ENCODE measurements around the gene RHOH.

GRCh38 chr4:40185830-40186664 lies 10.8 kb upstream of the RHOH start:
- TF ChIP-seq TOX (CRISPR knock-in tag; IDR thresholded peaks at IDR 0.05; ENCODE audit: borderline replicate concordance) (no peak), PATZ1 (CRISPR knock-in tag; IDR thresholded peaks at IDR 0.05; ENCODE audit: borderline replicate concordance) (no peak), ARNTL (CRISPR knock-in tag; IDR thresholded peaks at IDR 0.05; ENCODE audit: borderline replicate concordance, low read depth) (no peak), TSHZ2 (CRISPR knock-in tag; IDR thresholded peaks at IDR 0.05) (no peak), RARB (CRISPR knock-in tag; IDR thresholded peaks at IDR 0.05) (no peak), ZFP30 (CRISPR knock-in tag; IDR thresholded peaks at IDR 0.05) (no peak), SNAI2 (CRISPR knock-in tag; IDR thresholded peaks at IDR 0.05) (no peak), ZFP3 (CRISPR knock-in tag; IDR thresholded peaks at IDR 0.05) (no peak), ZNF70 (CRISPR knock-in tag; IDR thresholded peaks at IDR 0.05) (no peak)

All from SK-N-SH treated with all-trans-retinoic acid at 6 μM for 48 hours (cell line).